ENCODE measurements around the gene GALNT10.

GALNT10 gene

DNA sequence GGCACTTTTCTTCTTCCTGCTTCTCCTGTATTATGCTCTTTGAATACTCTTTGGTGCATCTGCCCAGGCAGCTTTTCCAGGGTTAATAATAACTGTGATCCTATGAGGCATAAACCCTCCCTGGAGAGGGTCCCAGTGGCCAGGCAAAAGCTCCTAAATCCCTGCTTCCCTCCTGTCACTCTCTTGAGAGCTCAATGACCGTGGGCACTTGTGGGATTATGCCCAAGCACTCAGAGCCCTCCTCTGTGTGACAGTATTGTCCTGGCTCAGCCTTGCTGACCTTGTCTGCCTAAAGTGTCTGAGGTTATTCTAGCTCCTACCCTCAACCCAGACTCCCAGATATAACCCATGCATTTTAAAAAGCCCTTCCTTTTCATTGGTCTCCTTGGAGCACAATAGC, 51.9 kb downstream of the GALNT10 start:
- DNase-seq (ENCODE audit: low spot score), result no peak
- no peaks in the 10 kb centered on the region for H3K9me3 Mint-ChIP-seq
- H3K27ac Mint-ChIP-seq, result no peak overlapping the region
- peaks cover 3% of the 10 kb centered on the region for H3K4me1 Mint-ChIP-seq (ENCODE audit: low read depth)
- no peak overlapping the region for H3K4me3 Mint-ChIP-seq
- no peaks in the 10 kb centered on the region for H3K27me3 Mint-ChIP-seq (ENCODE audit: low read depth)
- peaks cover 3% of the 10 kb centered on the region for H3K36me3 Mint-ChIP-seq (ENCODE audit: low read depth)

DNA sequence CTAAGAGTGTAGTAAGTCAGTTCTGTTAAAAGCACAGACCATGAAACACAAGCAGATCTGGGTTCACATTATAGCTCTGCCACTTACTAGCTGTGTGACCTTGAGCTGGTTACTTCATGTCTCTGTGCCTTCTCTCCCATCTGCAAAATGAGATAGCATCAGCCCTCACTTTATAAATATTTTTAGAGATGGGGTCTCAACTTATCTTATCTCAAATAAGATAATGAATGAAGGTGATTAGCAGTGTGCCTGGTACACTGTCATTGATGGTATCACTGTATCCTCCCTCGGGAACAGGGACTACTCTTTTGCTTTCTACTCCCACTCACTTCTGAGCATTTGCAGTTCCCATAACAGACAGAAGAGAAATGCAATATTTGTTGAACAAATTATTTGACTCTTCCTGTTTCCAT, 52.4 kb downstream of the GALNT10 start:
- peaks cover 2% of the 10 kb centered on the region for H3K4me1 Mint-ChIP-seq (ENCODE audit: low read depth)
- no peaks in the 10 kb centered on the region for H3K27me3 Mint-ChIP-seq (ENCODE audit: low read depth)
- H3K4me3 Mint-ChIP-seq, result no peak overlapping the region
- no peaks in the 10 kb centered on the region for H3K9me3 Mint-ChIP-seq
- H3K27ac Mint-ChIP-seq, result no peak overlapping the region
- no peak for DNase-seq (ENCODE audit: low spot score)
- peaks cover 3% of the 10 kb centered on the region for H3K36me3 Mint-ChIP-seq (ENCODE audit: low read depth)

DNA sequence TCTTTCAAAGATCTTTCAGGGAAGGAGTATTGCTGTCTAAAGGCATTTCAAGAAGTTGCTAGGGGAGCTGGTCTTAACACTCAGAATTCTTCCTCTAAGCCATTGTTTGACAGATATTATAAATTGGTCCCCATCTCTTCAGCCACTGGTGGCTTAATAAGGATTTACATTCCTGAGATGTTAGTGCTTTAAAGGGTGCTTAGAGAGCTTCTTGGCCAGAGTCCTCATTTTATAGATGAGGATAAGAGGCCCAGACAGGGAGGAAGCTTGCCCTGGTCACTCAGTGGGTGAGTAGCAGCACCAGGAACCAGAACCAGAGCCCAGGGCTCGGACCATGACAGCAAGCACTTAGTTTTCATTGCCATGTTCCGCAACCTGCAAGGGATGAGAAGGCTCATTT, 53.2 kb downstream of the GALNT10 start:
- no peak for DNase-seq (ENCODE audit: low spot score)
- Mint-ChIP-seq H3K4me3 (no peak overlapping the region), H3K27me3 (ENCODE audit: low read depth) (no peaks in the 10 kb centered on the region)

DNA sequence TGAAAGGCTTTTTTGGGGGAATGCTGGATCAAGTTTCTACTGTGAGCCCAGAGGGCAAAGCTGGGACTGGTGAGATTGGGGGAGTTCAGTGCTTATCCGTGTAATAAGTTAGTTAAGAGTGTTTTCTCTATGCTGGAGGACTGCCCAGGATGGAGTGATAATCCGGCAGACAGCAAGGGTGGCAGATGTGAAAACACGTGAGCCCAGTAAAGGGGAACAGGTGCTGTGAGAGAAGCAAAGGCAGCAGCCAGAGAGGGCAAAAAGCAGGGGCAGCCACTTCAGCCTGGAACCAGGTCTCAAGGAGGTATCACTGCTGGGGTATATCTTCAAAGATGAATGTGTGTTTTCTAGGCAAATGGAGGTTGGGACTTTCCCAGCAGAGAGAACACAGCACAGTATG, 53.9 kb downstream of the GALNT10 start:
- H3K36me3 Mint-ChIP-seq (ENCODE audit: low read depth), result peaks cover 5% of the 10 kb centered on the region
- no peak for DNase-seq (ENCODE audit: low spot score)
- no peaks in the 10 kb centered on the region for H3K9me3 Mint-ChIP-seq
- no peak overlapping the region for H3K27ac Mint-ChIP-seq
- H3K4me3 Mint-ChIP-seq, result no peak overlapping the region
- H3K27me3 Mint-ChIP-seq (ENCODE audit: low read depth), result no peaks in the 10 kb centered on the region
- no peaks in the 10 kb centered on the region for H3K4me1 Mint-ChIP-seq (ENCODE audit: low read depth)

More for the DNA sequence above, 53.2 kb downstream of the GALNT10 start:
- no peaks in the 10 kb centered on the region for H3K9me3 Mint-ChIP-seq
- H3K4me1 Mint-ChIP-seq (ENCODE audit: low read depth), result peaks cover 2% of the 10 kb centered on the region
- no peak overlapping the region for H3K27ac Mint-ChIP-seq
- H3K36me3 Mint-ChIP-seq (ENCODE audit: low read depth), result peaks cover 3% of the 10 kb centered on the region

DNA sequence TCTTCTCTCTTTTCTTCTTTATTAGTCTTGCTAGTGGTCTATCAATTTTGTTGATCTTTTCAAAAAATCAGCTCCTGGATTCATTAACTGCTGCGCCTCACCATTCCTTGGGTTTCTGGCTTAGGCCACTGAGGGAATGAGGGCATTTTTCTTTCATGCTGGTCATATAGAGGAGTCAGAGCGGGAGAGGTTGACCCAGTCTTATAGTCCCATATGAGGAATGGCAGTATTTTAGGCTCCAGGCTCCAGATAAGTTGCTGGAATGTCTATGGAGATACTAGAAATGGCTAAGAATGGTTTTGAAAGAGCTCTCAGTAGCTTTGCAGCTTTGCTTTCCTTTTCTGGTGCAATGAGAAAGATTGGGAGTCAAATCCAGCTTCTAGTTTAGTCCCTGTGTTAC, 58.2 kb downstream of the GALNT10 start:
- Mint-ChIP-seq H3K27ac (no peak overlapping the region), H3K9me3 (no peaks in the 10 kb centered on the region), H3K36me3 (ENCODE audit: low read depth) (peaks cover 8% of the 10 kb centered on the region), H3K4me1 (ENCODE audit: low read depth) (peaks cover 5% of the 10 kb centered on the region), H3K4me3 (no peak overlapping the region), H3K27me3 (ENCODE audit: low read depth) (no peaks in the 10 kb centered on the region)
- DNase-seq (ENCODE audit: low spot score), result no peak

DNA sequence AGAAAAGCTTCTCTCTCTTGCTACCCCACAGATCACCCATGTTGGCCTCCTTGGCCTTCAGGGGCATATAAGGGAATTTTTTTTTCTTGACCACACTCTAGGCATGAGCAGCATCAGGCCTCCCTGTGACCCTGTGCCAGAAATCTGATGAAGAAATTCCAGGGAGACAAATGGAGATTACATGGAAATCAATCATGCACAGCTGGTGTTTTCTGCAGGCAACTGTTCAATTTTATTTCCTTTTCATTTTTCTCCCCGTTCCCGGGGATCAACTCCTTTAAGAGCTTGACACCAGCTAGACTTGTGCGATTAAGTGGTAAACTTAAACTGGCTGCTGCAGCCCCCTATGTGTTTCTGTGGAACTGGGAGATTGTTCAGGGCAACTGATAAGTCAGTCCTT, 59.3 kb downstream of the GALNT10 start:
- Mint-ChIP-seq H3K27ac (no peak overlapping the region), H3K4me1 (ENCODE audit: low read depth) (peaks cover 5% of the 10 kb centered on the region), H3K9me3 (no peaks in the 10 kb centered on the region), H3K4me3 (no peak overlapping the region), H3K36me3 (ENCODE audit: low read depth) (peaks cover 14% of the 10 kb centered on the region), H3K27me3 (ENCODE audit: low read depth) (no peaks in the 10 kb centered on the region)
- no peak for DNase-seq (ENCODE audit: low spot score)

DNA sequence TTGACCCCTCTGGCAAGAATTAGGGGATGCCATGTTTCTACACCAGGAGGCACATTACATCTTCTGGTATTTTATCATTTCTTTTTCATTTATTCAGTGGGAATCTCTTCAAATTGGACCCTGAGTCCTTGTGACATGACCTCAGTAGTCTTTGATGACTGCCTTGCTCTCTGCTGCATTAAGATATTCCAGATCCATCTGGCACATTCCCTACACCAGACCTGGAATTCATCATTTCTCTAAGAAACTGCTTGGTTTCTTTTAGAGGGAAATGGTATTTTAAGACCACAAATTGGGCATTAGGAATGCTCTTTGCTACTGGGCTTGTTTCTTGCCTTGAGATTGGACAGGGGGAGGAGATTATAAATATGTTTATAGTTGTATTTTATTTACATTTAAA, 61.0 kb downstream of the GALNT10 start:
- no peak for DNase-seq (ENCODE audit: low spot score)
- H3K4me3 Mint-ChIP-seq, result no peak overlapping the region
- H3K36me3 Mint-ChIP-seq (ENCODE audit: low read depth), result peaks cover 13% of the 10 kb centered on the region
- no peak overlapping the region for H3K27ac Mint-ChIP-seq
- H3K4me1 Mint-ChIP-seq (ENCODE audit: low read depth), result peaks cover 7% of the 10 kb centered on the region
- H3K9me3 Mint-ChIP-seq, result no peaks in the 10 kb centered on the region
- H3K27me3 Mint-ChIP-seq (ENCODE audit: low read depth), result no peaks in the 10 kb centered on the region

DNA sequence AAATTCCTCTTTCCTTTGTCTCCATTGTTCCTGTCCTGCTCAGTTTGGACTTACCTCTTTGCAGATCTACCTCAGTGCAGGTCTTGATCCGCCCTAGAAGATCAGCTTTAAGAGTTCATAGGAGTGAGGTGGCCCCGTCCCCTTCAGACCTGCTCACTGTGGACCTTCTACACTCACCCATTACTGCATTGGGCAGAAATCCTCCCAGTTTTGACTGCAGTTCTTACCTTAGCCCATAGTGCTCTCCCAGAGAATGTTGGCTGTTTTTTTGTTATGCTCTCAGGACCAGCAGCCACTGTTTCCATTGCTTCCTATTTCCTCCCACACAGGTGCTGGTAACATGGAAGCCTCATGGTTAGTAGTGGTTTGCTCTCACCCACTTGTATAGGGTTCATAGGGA, 63.3 kb downstream of the GALNT10 start:
- Mint-ChIP-seq H3K27ac (no peak overlapping the region), H3K9me3 (no peaks in the 10 kb centered on the region), H3K27me3 (ENCODE audit: low read depth) (no peaks in the 10 kb centered on the region), H3K36me3 (ENCODE audit: low read depth) (peaks cover 13% of the 10 kb centered on the region), H3K4me1 (ENCODE audit: low read depth) (peaks cover 11% of the 10 kb centered on the region), H3K4me3 (no peak overlapping the region)
- no peak for DNase-seq (ENCODE audit: low spot score)

DNA sequence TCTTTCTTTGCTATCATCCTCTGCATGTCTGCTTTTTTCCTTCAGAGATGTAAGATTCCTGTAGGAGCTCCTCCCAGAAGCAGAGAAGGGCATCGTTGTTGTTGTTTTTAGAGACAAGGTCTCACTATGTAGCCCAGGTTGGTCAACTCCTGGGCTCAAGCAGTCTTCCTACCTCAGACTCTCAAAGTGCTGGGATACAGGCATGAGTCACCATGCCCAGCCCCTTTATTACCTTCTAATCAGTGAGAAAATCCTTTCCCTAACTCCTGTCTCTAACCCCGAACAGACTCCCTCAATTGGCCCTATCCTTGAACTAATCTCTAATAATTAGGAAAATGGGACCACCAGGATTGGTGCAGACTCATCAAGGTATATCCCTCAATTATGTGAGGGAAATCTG, 64.4 kb downstream of the GALNT10 start:
- DNase-seq (ENCODE audit: low spot score), result no peak
- Mint-ChIP-seq H3K36me3 (ENCODE audit: low read depth) (peaks cover 9% of the 10 kb centered on the region), H3K27me3 (ENCODE audit: low read depth) (no peaks in the 10 kb centered on the region)

DNA sequence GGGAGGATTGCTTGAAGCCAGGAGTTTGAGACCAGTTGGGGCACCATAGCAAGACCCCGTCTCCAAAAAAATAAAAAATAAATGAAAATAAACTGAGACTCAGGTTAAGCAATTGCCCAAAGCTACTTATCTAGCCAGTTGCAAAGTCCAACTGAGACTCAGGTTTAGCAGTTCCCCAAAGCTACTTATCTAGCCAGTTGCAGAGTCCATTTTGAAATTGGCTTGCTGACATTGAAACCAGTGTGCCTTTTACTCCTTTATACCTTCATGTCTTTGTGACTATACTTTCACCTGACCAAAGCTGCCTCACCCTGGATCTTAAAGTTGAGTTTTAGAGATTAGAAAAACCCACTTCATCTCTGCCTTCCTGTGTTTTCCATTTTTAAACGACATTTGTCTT, 66.5 kb downstream of the GALNT10 start:
- peaks cover 11% of the 10 kb centered on the region for H3K4me1 Mint-ChIP-seq (ENCODE audit: low read depth)
- no peaks in the 10 kb centered on the region for H3K9me3 Mint-ChIP-seq
- H3K27ac Mint-ChIP-seq, result no peak overlapping the region
- no peak for DNase-seq (ENCODE audit: low spot score)
- no peaks in the 10 kb centered on the region for H3K27me3 Mint-ChIP-seq (ENCODE audit: low read depth)
- H3K4me3 Mint-ChIP-seq, result no peak overlapping the region
- peaks cover 9% of the 10 kb centered on the region for H3K36me3 Mint-ChIP-seq (ENCODE audit: low read depth)

More for the DNA sequence above, 64.4 kb downstream of the GALNT10 start:
- no peak overlapping the region for H3K27ac Mint-ChIP-seq
- peaks cover 11% of the 10 kb centered on the region for H3K4me1 Mint-ChIP-seq (ENCODE audit: low read depth)
- H3K9me3 Mint-ChIP-seq, result no peaks in the 10 kb centered on the region
- H3K4me3 Mint-ChIP-seq, result no peak overlapping the region

DNA sequence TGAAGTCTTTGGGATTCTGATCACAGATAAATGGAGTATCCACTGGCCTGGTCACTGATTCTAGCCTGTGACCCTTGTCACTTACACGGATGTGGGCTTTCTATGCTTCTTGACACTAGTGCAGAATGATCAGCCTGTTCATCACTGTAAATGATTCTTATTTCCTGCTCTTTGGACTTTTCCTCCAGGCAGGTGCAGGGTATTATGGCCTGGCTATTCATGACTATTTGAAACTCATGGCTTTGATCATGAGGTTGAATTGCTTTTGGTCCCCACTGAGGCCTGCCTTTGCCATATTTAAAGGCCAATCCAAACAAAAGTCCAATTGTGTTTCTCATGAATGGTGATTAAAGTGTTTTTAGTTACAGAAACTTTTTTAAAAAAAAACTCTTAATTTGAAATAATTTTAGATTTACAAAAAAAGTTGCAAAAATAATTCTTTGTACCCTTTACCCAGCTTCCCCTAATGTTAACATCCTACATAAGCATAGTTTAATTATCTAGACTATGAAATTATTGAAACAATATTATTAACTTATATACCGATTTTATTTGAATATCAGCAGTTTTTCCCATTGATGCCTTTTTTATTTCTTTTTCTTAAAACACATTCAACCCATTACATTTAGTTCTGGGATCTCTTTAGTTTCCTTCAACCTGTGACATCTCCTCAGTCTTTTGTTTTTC, 68.1 kb downstream of the GALNT10 start:
- Mint-ChIP-seq H3K4me1 (ENCODE audit: low read depth) (peaks cover 6% of the 10 kb centered on the region), H3K9me3 (no peaks in the 10 kb centered on the region), H3K27me3 (ENCODE audit: low read depth) (no peaks in the 10 kb centered on the region), H3K4me3 (no peak overlapping the region), H3K36me3 (ENCODE audit: low read depth) (peaks cover 8% of the 10 kb centered on the region), H3K27ac (no peak overlapping the region)
- DNase-seq (ENCODE audit: low spot score), result no peak

DNA sequence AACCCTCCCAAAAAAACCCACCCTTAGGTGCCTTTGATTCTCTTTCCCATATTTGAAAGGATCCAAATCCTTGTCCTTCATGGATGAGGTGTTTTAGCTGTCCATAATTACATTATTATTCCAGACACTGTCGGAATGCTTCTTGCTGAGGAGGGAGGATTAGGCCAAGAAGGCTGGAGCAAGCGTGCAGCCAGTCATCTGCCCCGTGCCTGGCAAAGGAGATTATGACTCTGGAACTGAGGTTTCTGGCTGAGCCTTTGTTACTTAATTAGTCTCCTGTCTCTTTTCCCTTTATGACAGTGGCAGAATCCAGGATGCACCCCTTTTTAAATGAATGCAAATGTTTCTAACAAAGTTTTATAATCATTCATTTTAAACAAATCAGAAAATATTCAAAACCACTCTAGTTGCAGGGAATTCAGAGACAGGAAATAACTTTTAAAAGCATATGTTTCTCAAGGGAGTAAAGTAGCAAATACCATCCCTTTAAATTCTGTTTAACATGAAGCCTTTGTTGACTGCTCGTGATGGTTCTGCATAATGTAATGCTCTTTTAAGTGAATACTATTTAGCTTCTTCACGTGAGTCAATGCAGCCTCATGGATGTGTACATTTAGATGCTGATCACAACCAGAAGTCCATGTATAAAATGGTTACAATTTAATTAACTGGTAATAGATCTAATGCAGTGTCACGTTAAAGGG, 69.8 kb downstream of the GALNT10 start:
- no peaks in the 10 kb centered on the region for H3K27me3 Mint-ChIP-seq (ENCODE audit: low read depth)

DNA sequence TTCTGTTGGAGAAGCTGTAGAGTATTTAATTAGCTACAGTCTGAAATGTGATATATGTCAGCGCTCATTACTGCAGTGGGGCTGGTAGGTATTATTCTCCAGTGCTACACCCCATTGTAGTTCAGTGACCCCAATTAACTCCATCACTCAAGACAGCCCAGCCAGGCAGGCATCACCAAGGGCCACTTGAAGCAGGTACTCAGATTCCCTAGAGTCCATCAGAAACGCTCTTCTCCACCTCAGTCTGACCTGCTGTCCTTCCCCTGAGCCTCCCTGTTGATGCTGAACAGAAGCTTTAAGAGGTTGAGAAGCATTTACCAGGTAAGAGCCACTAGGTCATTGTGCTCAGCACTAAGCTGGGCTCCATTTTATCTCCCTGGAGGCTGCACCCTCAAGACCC, 71.8 kb downstream of the GALNT10 start:
- Mint-ChIP-seq H3K27me3 (ENCODE audit: low read depth) (no peaks in the 10 kb centered on the region), H3K27ac (no peak overlapping the region), H3K36me3 (ENCODE audit: low read depth) (peaks cover 1% of the 10 kb centered on the region), H3K9me3 (no peaks in the 10 kb centered on the region), H3K4me3 (no peak overlapping the region), H3K4me1 (ENCODE audit: low read depth) (peaks cover 1% of the 10 kb centered on the region)
- no peak for DNase-seq (ENCODE audit: low spot score)

More for the DNA sequence above, 69.8 kb downstream of the GALNT10 start:
- Mint-ChIP-seq H3K9me3 (no peaks in the 10 kb centered on the region), H3K27ac (no peak overlapping the region), H3K4me1 (ENCODE audit: low read depth) (peaks cover 6% of the 10 kb centered on the region), H3K36me3 (ENCODE audit: low read depth) (no peaks in the 10 kb centered on the region), H3K4me3 (no peak overlapping the region)
- no peak for DNase-seq (ENCODE audit: low spot score)

DNA sequence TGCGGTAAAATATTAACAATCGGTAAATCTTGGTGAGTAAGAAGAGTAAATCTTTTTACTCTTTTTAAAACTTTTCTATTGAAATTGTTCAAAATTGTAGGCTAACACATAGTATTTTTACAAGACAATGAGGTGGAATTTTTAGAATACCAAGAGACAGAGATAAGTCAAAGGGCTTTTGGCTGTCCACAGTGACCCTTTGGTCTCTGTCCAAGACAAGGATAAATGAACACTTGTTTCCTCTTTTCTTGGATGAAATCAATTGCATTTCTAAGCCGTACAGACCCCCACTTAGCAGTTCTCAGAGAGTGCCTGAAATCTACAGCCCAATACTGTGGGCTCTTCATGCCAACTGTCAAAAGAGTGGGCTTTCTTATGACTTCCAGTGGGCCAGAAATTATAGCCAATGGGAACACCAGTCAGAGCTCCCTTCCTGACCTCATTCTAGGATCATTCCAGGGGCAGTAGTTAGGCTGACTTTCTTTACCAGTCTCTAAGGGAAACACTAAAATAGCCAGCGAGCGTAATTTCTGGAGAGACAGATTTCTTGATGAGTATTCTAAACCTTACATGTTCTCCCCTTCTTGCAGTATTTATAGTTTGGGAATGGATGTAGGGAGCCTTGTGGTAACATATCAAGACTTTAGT, 74.1 kb downstream of the GALNT10 start:
- no peak for DNase-seq (ENCODE audit: low spot score)
- Mint-ChIP-seq H3K4me1 (ENCODE audit: low read depth) (no peaks in the 10 kb centered on the region), H3K9me3 (no peaks in the 10 kb centered on the region), H3K36me3 (ENCODE audit: low read depth) (peaks cover 1% of the 10 kb centered on the region), H3K4me3 (no peak overlapping the region), H3K27me3 (ENCODE audit: low read depth) (no peaks in the 10 kb centered on the region), H3K27ac (no peak overlapping the region)
